ENCODE results near the gene CRYBB1.

Gene CRYBB1

DNA sequence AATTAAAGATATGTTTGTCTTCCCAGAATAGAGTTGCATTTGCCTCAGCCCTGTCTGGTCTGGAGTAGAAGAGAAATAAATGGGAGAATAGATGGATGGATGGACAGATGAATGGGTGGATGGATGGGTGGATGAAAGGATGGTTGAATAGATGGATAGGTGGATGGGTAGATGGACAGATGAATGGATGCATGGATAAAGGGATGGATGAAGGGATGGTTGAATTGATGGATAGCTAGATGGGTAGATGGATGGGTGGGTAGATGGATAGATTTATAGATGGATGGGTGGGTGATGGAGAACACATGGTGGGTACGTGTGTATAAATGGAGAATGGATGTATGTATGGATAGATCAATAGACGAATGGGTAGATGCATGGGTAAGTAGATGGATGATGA lies 8.5 kb downstream of the CRYBB1 start:
- Histone ChIP-seq H3K9ac (ENCODE audit: low read length) (no peak overlapping the region), H3K27me3 (replicated peaks; ENCODE audit: insufficient read depth, low read length) (no peaks in the 10 kb centered on the region), H3K36me3 (replicated peaks; ENCODE audit: insufficient read depth, low read length) (no peaks in the 10 kb centered on the region), H3F3A (ENCODE audit: insufficient read depth, low read length) (peaks cover 17% of the 10 kb centered on the region), H3K4me2 (ENCODE audit: low read depth, low read length) (peak overlapping the region; percentile 73), H3K27ac (ENCODE audit: low read length) (peak overlapping the region; percentile 96; the same call in 1 of the 2 replicates), H2AFZ (ENCODE audit: low read length) (no peak overlapping the region), H3K4me1 (ENCODE audit: low read length) (peaks cover 40% of the 10 kb centered on the region), H4K20me1 (ENCODE audit: insufficient read depth, low read length) (no peaks in the 10 kb centered on the region), H3K4me3 (ENCODE audit: low read length) (no peak overlapping the region), H3K79me2 (ENCODE audit: low read length) (0 out of 2 replicates have a peak, but pooled peaks cover 12% of the 10 kb centered on the region), H3K9me3 (replicated peaks; ENCODE audit: insufficient read depth, low read length) (no peaks in the 10 kb centered on the region), H3K9me2 (replicated peaks; ENCODE audit: insufficient read depth, low read length) (no peaks in the 10 kb centered on the region)
- DNase-seq, result no peak
- TF ChIP-seq, protein P1, sequence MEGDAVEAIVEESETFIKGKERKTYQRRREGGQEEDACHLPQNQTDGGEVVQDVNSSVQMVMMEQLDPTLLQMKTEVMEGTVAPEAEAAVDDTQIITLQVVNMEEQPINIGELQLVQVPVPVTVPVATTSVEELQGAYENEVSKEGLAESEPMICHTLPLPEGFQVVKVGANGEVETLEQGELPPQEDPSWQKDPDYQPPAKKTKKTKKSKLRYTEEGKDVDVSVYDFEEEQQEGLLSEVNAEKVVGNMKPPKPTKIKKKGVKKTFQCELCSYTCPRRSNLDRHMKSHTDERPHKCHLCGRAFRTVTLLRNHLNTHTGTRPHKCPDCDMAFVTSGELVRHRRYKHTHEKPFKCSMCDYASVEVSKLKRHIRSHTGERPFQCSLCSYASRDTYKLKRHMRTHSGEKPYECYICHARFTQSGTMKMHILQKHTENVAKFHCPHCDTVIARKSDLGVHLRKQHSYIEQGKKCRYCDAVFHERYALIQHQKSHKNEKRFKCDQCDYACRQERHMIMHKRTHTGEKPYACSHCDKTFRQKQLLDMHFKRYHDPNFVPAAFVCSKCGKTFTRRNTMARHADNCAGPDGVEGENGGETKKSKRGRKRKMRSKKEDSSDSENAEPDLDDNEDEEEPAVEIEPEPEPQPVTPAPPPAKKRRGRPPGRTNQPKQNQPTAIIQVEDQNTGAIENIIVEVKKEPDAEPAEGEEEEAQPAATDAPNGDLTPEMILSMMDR (IDR thresholded peaks at IDR 0.05; ENCODE audit: low read length), result no peak
- TF ChIP-seq EZH2phosphoT487 (IDR thresholded peaks at IDR 0.05; ENCODE audit: low read length) (no peak), EZH2 (optimal IDR thresholded peaks at IDR 0.05; ENCODE audit: low read depth, low read length) (no peak)

DNA sequence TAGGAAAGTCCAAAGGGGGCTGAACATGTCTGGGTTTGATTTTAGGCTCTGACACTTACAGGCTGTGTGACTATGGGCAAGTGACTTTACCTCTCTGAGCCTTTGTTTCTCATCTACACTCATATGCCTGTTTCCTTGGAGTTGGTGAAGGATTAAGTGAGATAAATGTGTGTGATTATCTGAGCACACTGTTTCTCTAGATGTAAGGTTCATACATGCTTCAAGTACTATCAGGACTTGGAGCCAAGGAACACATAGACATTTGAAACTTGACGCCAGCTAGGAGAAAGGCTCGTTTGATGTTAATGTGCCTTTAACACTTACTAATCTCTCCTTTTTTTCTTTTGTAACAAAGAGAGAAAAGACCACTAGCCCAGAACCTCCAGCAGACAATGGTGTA lies 9.7 kb downstream of the CRYBB1 start:
- H3K27ac ChIP-seq (ENCODE audit: low read length), result no peak overlapping the region
- no peak overlapping the region for H2AFZ ChIP-seq (ENCODE audit: low read length)
- no peak overlapping the region for H3K4me2 ChIP-seq (ENCODE audit: low read depth, low read length)
- no peaks in the 10 kb centered on the region for H3K27me3 ChIP-seq (replicated peaks; ENCODE audit: insufficient read depth, low read length)
- DNase-seq, result no peak
- no peak overlapping the region for H3K9ac ChIP-seq (ENCODE audit: low read length)
- no peaks in the 10 kb centered on the region for H4K20me1 ChIP-seq (ENCODE audit: insufficient read depth, low read length)
- H3K4me1 ChIP-seq (ENCODE audit: low read length), result peaks cover 38% of the 10 kb centered on the region
- H3F3A ChIP-seq (ENCODE audit: insufficient read depth, low read length), result peaks cover 17% of the 10 kb centered on the region
- H3K4me3 ChIP-seq (ENCODE audit: low read length), result no peak overlapping the region
- H3K36me3 ChIP-seq (replicated peaks; ENCODE audit: insufficient read depth, low read length), result no peaks in the 10 kb centered on the region
- 0 out of 2 replicates have a peak, but pooled peaks cover 12% of the 10 kb centered on the region for H3K79me2 ChIP-seq (ENCODE audit: low read length)
- TF ChIP-seq EZH2 (optimal IDR thresholded peaks at IDR 0.05; ENCODE audit: low read depth, low read length) (no peak), EZH2phosphoT487 (IDR thresholded peaks at IDR 0.05; ENCODE audit: low read length) (no peak)
- TF ChIP-seq, protein P1 (IDR thresholded peaks at IDR 0.05; ENCODE audit: low read length), result no peak
- no peaks in the 10 kb centered on the region for H3K9me3 ChIP-seq (replicated peaks; ENCODE audit: insufficient read depth, low read length)
- H3K9me2 ChIP-seq (replicated peaks; ENCODE audit: insufficient read depth, low read length), result no peaks in the 10 kb centered on the region

DNA sequence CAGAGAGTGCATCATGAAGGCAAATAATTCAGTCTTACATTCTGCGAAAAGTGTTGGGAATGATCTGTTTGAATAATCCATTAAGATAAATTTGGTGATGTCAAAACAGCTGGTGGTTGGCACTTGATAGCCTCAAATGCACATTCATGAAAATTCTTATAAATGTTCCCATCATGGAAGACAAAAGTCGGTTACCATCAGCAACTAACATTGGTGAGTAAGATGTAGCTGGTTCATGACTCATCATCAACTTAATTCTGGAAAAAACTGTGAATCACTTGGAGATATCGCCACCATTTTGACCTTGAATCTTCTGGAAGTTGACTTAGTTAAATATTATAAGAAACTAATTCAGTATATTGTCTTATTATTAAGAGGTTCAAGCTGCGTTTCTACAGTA lies 11.2 kb downstream of the CRYBB1 start:
- H3K36me3 ChIP-seq (replicated peaks; ENCODE audit: insufficient read depth, low read length), result no peaks in the 10 kb centered on the region
- peaks cover 23% of the 10 kb centered on the region for H3K4me1 ChIP-seq (ENCODE audit: low read length)
- H3K9me3 ChIP-seq (replicated peaks; ENCODE audit: insufficient read depth, low read length), result no peaks in the 10 kb centered on the region
- DNase-seq, result no peak
- H3K9me2 ChIP-seq (replicated peaks; ENCODE audit: insufficient read depth, low read length), result no peaks in the 10 kb centered on the region
- no peak overlapping the region for H3K27ac ChIP-seq (ENCODE audit: low read length)
- H2AFZ ChIP-seq (ENCODE audit: low read length), result no peak overlapping the region
- no peaks in the 10 kb centered on the region for H3K79me2 ChIP-seq (ENCODE audit: low read length)
- no peak overlapping the region for H3K4me2 ChIP-seq (ENCODE audit: low read depth, low read length)
- no peak overlapping the region for H3K9ac ChIP-seq (ENCODE audit: low read length)
- H3K4me3 ChIP-seq (ENCODE audit: low read length), result no peak overlapping the region
- H4K20me1 ChIP-seq (ENCODE audit: insufficient read depth, low read length), result no peaks in the 10 kb centered on the region
- TF ChIP-seq EZH2 (optimal IDR thresholded peaks at IDR 0.05; ENCODE audit: low read depth, low read length) (no peak), EZH2phosphoT487 (IDR thresholded peaks at IDR 0.05; ENCODE audit: low read length) (no peak)
- TF ChIP-seq, protein P1 (IDR thresholded peaks at IDR 0.05; ENCODE audit: low read length), result no peak
- H3F3A ChIP-seq (ENCODE audit: insufficient read depth, low read length), result peaks cover 14% of the 10 kb centered on the region
- no peaks in the 10 kb centered on the region for H3K27me3 ChIP-seq (replicated peaks; ENCODE audit: insufficient read depth, low read length)

All from MM.1S (cell line).